ENCODE data around the gene CDKAL1.
"Not testable (repeated sequence)": the region's sequence is repeated elsewhere in the genome, so short reads cannot be mapped to it uniquely, and the experiment has no call there.

Gene CDKAL1

GRCh38 chr6:20747991-20748390 lies 213.7 kb downstream of the CDKAL1 start:
- no peak for DNase-seq

- DNase-seq = no peak
Measured at GRCh38 chr6:20751293-20751935, 217.2 kb downstream of the CDKAL1 start.

- no peak for DNase-seq
Measured at GRCh38 chr6:20755631-20756030, 221.4 kb downstream of the CDKAL1 start.

GRCh38 chr6:20756584-20757147 lies 222.4 kb downstream of the CDKAL1 start:
- DNase-seq = not testable (repeated sequence)

- no peak for DNase-seq
Measured at GRCh38 chr6:20757761-20758160, 223.5 kb downstream of the CDKAL1 start.

GRCh38 chr6:20763296-20763695 lies 229.0 kb downstream of the CDKAL1 start:
- no peak for DNase-seq

- no peak for DNase-seq
Measured at GRCh38 chr6:20769631-20770030, 235.4 kb downstream of the CDKAL1 start.

- no peak for DNase-seq
Measured at GRCh38 chr6:20770773-20771172, 236.5 kb downstream of the CDKAL1 start.

- DNase-seq = no peak
Measured at GRCh38 chr6:20771409-20771808, 237.2 kb downstream of the CDKAL1 start.

- DNase-seq = no peak
Measured at GRCh38 chr6:20773822-20774221, 239.6 kb downstream of the CDKAL1 start.

- DNase-seq = no peak
Measured at GRCh38 chr6:20775981-20776380, 241.7 kb downstream of the CDKAL1 start.

- no peak for DNase-seq
Measured at GRCh38 chr6:20777801-20778200, 243.5 kb downstream of the CDKAL1 start.

GRCh38 chr6:20778459-20778858 lies 244.2 kb downstream of the CDKAL1 start:
- no peak for DNase-seq

- DNase-seq = no peak
Measured at GRCh38 chr6:20778912-20779311, 244.7 kb downstream of the CDKAL1 start.

GRCh38 chr6:20789162-20789561 lies 254.9 kb downstream of the CDKAL1 start:
- peak in 2 of 4 experiments; percentile 11 to 19 for DNase-seq

- DNase-seq = no peak
Measured at GRCh38 chr6:20790032-20790791, 256.0 kb downstream of the CDKAL1 start.

- no peak for DNase-seq
Measured at GRCh38 chr6:20791074-20791473, 256.8 kb downstream of the CDKAL1 start.

- no peak for DNase-seq
Measured at GRCh38 chr6:20791944-20792343, 257.7 kb downstream of the CDKAL1 start.

- DNase-seq = no peak
Measured at GRCh38 chr6:20793174-20793573, 258.9 kb downstream of the CDKAL1 start.

- no peak for DNase-seq
Measured at GRCh38 chr6:20797597-20797996, 263.3 kb downstream of the CDKAL1 start.

- DNase-seq = no peak
Measured at GRCh38 chr6:20800229-20800628, 266.0 kb downstream of the CDKAL1 start.

GRCh38 chr6:20800653-20801052 lies 266.4 kb downstream of the CDKAL1 start:
- DNase-seq = no peak

- no peak for DNase-seq
Measured at GRCh38 chr6:20801595-20801994, 267.3 kb downstream of the CDKAL1 start.

- DNase-seq = no peak
Measured at GRCh38 chr6:20802596-20802995, 268.3 kb downstream of the CDKAL1 start.
